ENCODE measurements around the gene PPM1E.
"Not testable (repeated sequence)": the region's sequence is repeated elsewhere in the genome, so short reads cannot be mapped to it uniquely, and the experiment has no call there.

The PPM1E gene

DNA sequence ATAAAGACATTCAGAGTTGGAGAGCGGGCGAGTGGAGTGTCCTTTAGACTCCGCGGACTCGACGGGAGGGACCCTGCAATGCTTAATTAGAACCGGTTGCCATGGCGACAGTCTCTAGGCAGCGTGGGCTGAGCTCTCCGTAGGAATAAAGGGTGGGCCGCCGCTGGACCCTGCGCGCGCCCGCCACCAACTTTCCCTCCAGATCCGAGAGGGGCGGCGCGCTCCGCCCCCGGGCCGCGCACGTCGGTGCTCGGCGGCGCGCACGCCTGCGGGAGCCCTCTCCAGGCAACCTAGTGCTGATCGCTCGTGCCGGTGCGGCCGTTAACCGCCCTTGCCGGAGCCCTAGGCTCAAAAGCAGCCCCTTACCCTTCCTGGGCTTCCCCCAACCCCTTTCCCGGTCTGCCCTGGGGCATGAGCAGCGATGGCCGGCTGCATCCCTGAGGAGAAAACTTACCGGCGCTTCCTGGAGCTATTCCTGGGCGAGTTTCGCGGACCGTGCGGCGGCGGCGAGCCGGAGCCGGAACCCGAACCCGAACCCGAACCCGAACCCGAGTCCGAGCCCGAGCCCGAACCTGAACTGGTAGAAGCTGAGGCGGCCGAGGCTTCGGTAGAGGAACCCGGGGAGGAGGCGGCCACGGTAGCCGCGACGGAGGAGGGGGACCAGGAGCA is at the start of gene PPM1E:
TSS of gene PPM1E (plus strand) at position 278 of the 669 bp plus-strand sequence.
- DNase-seq: peak; percentile 23 to 37

DNA sequence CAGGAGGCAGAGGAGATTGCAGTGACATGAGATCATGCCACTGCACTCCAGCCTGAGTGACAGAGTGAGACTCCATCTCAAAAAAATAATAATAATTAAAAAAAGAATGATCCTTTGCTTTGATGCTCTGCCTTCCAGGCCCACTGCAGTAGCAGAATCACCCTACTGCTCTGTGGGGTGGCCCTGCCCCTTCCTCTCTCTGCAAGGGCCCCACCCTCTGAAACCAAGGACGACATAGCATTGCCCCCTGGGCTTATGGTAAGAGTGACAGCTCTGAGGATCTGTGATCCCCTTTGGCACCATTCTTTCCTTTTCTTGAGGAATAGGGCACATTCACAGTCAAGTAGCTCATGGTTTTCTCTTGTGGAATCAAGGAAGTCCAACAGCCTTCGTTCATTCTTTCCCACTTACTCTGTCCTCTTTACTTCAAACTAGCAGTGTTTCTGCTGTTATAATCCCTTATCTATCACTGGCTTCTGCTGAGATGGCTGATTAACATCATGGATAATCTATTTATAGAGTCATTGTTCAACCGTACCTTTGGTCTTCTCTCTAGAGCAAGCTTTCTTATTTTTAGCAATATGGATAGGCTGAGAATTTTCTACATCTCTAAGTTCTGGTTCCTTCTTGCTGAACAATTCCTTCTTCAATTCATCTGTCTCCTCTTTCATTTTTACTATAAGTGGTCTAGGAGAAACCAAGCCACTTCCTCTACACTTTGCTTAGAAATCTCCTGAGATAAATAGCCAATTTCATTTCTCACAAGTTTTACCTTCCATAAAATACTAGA is 49.1 kb upstream of the PPM1E start:
- no peak for DNase-seq

DNA sequence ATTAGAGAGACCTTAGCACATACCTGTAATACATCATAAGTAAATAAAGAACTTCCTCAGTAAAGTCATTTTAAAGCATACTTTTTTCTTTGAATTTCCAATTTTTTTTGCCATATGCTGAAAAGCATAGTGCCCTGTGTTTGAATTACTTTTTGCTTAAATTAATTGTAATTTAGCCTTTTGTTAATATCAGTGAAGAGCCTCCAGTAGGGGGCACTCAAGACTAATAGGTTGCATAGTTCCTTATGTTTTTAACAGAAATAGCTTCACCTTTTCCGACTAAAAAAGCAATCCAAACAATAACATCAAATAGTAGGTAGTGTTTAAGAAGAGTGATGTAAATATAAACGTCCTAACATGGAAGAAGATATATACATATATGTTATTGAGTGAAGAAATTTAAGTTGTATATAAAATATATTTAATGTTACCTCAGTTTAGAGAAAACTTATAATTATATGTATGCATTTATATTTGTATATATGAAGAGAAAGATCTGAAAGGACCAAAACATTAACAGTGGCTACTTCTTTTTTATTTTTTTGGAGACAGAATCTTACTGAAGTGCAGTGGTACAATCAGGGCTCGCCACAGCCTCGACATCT is 44.6 kb upstream of the PPM1E start:
- DNase-seq: peak; percentile 53 to 63

DNA sequence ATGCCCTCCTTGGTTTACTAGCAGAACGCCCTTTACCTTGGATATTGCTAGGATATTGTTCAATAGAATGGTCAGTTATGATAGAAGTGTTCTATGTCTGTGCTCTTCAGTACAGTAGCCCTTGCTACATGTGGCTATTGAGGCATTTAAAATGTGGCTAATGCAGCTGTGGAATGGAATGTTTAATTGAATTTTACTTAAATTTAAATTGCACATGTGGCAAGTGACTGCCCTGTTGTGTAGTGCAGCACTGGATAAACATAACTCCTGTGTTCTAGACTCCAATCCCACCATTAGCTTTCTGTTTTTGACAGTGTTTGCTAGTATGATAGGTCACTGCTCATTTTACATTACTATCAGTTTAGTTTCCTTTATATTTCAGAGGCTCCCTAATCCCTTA is 33.4 kb upstream of the PPM1E start:
- DNase-seq: no peak

DNA sequence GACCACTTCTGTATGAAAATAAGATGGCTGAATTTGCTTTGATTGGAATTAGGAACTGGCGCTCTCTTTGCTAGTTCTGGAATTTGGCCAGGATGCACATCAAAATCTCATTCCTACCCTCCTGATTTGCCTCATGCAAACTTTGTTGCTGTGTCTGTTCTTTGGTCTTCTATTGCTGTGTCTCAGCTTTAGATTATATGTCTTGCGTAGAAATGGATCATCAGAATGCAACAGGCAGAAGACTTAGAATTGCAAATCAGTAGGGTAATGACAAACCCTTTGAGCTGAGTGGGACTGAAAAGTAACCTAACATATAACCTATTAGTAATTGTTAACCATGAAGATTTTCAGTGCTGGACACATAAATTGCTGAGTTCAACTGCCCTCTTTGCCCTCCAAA is 33.0 kb upstream of the PPM1E start:
- no peak for DNase-seq

DNA sequence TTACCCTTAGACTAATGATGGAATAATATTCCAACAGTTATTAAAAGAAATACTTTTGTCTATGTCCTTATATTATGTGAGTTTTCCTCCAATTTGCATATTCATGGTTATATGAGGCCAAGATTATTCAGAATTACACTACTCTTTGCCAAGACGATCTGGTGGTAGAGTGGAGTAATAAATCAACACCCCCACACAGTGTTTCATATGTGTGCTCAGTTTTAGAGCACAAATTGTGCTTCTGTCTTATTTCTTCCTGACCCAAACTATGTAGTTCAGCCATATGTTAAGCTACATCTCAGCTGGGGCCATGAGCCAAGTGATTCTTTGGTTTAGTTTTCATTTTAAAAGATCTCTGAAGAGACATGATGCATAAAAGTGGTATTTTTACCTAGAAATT is 26.9 kb upstream of the PPM1E start:
- no peak for DNase-seq

DNA sequence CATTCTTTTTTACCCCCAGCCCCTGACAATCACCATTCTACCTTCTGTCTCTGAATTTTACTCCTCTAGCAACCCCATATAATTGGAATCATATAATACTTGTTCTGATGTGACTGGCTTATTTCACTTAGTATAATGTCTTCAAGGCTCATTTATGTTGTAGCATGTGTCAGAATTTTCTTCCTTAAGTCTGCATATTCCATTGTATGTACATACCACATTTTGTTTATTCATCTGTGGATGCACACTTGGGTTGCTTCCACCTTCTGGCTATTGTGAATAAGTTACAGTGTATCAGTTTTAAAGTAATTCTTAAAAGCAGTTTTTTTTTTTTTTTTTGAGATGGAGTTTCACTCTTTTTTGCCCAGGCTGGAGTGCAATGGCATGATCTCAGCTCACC is 24.7 kb upstream of the PPM1E start:
- DNase-seq: no peak

DNA sequence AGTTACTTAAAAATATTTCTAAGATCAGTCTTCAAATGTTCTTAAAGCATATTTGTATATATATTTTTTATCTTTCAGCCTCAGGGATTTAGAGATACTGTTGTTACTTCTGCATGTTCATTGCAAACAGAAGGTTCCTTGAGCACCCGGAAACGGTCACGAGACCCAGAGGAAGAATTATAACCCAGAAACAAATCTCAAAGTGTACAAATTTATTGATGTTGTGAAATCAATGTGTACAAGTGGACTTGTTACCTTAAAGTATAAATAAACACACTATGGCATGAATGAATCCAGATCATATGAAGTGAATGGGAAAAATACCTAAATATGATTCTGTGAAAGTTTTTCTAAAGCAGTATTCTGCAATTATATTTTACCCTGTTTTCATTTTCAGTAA is 21.6 kb upstream of the PPM1E start:
- no peak for DNase-seq

DNA sequence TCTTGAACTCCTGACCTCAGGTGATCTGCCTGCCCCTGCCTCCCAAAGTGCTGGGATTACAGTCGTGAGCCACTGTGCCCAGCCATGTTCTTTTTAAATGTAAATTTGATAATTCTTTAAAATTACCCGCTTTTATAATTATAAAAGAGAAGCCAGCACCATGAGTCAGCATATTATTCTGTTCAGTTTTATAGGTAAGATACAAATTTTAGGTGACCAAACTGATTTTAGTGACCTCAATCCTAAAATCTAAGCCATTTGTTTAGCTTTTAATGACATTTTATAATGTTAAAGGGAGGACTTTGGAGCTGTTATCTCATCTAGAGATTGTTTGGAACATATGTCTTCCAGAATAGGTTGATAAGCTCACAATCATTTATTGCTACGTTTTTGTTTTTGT is 20.8 kb upstream of the PPM1E start:
- no peak for DNase-seq

DNA sequence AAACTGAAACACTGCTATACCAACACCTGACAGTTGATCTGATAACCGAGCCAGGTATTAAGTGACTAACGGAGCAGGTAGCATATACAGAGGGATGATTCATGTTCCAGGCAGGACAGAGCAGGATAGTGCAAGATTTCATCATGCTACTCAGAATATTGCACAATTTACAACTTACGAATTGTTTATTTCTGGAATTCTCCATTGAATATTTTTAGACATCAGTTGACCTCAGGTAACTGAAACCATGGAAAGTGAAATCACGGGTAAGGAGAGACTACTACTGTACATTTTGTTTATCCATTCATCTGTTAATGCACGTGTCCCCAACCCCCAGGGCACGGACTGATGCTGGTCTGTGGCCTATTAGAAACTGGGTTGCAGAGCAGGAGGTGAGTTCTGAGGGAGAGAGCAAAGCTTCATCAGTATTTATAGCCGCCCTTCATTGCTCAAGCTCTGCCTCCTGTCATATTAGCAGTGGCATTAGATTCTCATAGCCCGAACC is 14.5 kb upstream of the PPM1E start:
- DNase-seq: no peak

DNA sequence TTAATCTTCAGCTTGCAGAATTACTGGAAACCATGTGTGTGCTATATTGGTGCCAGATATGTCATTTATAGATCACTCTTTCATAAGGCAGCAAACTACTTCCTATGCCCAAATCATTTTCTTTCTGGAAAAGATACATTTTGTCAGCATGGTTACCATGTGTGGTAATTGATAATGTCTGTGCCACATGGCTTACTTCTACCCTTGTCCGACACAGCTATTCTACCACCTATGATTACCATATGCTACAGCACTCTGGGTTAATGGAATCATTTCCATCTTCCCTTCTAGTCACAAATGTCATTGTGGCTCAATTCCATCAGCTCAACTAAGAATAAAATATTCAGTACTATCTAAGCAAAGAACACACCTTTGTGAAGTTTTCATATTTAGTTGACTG is 8.0 kb upstream of the PPM1E start:
- no peak for DNase-seq

DNA sequence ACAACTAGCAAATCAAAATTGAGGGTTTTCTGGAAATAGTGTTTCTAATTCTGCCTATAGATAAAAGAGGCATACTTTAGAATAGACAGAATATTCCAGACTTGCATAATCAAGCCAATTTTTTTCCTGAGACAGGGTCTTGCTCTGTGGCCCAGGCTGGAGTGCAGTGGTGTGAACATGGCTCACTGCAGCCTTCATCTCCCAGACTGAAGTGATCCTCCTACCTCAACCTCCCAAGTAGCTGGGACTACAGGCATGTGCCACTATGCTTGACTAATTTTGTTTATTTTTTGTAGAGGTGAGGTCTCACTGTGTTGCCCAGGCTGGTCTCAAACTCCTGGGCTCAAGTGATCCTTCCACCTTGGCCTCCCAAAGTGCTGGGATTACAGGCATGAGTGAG is 6.0 kb upstream of the PPM1E start:
- DNase-seq: not testable (repeated sequence)

DNA sequence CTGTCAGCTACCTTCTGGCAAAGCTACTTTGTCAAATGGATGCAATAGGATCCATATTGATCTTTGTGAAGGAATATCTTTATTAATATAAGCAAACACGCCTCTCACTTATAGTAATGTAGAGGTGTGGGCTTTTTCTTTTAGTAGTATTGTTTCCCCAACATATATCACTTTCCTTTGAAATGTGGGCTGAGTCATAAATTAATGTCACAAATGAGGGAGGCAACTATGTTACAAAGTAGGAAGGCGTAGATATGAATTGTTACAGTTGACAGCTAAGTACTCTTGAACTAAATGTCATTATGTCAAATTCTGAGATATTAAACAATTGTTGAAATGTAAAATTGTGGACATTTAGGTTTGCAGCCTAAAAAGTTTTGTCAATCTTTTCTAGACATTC is 2.6 kb upstream of the PPM1E start:
- DNase-seq: no peak

DNA sequence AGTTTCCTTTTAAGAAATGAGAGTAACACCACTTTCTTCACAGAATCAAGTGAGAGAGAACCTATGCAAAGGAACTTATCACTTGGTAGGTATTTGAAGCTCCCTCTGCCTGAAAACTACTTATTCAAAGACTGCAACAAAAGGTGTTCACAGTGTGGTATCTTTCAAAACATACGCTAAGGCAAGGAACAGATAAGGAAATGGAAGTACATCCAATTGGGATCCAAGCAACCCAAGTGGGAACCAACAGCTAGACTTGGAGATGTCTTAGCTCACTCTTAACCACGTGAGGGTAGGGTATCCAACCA is 431 bp upstream of the PPM1E start:
- no peak for DNase-seq

DNA sequence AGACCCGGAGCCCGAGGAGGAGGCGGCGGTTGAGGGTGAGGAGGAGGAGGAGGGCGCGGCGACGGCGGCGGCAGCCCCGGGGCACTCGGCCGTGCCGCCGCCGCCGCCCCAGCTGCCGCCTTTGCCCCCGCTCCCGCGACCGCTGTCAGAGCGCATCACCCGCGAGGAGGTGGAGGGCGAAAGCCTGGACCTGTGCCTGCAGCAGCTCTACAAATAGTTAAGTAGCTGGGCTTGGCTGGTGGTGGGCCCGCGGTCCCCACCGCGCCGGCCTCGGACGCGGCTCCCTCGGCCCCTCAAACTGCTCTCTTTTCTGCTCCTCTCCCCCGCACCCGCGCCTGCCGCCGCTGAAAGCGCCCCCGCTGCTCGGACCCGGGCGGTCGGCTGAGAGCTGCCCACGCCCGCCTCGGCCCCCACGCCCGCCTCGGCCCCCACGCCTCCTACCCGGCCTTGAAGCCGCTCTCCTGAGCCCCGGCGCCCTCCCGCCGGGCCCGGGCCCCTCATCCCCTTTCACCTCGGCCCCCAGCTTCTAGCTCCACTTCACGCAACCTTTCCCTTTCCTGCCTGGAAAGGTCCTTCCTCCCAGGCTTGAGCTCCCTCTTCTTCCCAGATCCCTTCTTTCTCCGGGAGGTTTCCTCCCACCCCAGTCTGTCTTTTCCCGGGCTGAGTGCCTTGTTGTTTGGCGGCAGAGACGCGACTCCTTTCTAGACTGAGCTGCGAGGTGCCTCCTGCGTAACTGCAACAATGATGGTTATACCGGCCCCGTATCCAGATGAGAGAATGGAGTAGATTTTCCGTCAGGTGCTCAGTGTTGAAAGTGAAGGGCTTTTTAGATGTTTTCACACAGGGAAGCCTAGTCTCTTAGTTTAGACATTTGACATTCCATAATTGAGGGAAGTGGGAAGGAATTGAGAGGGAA is 850 bp downstream of the PPM1E start:
- peak in 1 of 2 donors; percentile 1 for DNase-seq

DNA sequence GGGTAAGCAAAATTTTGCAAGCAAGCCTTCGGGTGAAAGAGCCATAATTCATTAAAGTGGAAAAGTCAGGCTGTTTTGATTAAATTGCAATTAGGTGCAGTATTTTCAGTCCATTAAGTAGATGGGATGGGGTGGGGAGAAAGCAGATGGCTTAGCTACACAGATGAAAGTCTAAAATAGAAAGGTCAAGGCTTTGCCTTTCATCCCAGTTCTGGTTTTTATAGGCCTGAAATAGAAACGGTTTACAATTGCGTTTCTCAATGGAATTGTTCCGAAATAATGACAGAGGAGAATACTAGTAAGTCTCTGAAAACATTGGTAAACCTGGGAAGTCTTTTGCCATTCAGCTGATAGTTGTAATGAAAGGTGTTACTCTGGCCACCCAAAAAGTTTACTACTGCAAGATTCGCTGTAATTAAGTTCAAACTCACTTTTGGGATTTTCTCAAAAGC is 1.5 kb downstream of the PPM1E start:
- DNase-seq: no peak

DNA sequence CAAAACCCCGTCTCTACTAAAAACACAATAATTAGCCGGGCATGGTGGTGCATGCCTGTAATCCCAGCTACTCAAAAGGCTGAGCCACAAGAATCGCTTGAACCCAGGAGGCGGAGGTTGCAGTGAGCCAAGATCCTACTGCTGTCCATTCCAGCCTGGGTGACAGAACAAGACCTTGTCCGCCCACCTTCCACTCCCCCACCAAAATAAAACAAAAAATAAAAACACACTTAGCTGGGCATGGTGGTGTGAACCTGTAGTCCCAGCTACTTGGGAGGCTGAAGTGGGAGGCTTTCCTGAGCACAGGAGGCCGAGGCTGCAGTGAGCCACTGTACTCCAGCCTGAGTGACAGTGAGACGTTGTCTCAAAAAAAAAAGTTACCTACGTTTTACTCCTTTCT is 3.2 kb downstream of the PPM1E start:
- DNase-seq: no peak

DNA sequence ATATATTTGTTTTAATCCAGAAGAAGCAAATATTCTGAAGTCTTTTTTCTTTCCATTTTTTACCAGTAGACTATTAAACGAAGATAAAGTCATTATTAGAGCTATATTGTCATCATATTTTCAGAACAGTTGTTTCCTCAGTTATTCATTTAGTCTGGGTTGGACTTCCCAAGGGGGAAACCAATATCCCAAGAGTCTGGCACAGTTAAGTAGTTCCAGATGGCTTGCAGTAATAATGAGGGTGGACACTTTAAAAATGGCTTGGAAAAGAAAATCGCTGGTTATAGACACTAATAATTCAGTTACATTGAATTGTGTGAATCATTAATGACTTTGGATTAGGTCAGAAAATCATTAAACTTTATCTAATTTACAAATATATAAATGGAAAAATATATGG is 3.9 kb downstream of the PPM1E start:
- no peak for DNase-seq

DNA sequence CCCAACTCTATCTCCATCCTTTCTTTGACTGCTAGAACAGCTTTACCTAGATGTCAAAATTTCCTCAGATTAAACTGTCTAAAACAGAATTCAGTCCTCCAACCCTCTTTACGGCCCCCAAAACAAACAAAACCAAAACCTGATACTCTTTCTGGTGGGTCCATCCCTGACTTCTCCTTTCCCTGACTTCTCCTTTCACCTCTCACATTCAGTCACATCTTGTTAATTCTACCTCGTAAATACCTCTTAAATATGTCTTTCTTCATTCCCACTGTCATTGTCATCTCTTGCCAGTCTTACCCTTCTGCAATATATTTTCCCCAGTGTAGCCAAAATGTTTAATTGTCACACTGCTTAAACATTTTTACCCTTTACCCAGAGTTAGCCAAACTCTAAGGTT is 4.6 kb downstream of the PPM1E start:
- no peak for DNase-seq

DNA sequence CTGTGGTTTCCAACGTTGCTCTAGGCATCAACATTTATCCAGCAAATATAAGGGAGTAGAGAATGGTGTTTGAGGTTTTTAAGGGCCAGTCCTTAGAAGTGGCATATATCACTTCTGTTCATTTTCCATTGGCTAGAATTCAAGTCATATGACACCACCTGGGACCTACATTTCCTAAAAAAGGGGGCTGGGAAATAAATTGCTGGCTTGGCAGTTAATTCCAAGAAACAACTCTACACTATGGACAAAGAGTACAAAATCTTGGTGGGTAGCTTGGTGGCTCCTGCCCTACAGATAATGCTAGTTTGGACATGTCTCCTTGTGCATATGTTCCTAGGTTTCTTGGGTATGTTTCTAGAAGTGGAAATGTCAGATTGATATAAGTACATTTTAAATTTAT is 7.6 kb downstream of the PPM1E start:
- no peak for DNase-seq

DNA sequence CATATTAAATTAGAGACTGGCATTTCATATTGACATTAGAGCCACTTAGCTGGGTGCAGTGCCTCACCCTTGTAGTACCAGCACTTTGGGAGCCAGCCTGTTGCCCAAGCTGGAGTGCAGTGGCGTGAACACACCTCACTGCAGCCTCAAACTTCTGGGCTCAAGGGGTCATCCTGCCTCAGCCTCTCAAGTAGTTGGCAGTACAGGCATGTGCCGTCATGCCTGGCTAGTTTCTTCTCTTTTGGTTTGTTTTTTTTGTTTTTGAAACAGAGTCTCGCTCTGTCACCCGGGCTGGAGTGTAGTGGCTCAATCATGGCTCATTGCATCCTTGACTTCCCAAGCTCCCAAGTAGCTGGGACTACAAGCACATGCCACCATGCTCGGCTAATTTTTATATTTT is 8.7 kb downstream of the PPM1E start:
- DNase-seq: no peak

DNA sequence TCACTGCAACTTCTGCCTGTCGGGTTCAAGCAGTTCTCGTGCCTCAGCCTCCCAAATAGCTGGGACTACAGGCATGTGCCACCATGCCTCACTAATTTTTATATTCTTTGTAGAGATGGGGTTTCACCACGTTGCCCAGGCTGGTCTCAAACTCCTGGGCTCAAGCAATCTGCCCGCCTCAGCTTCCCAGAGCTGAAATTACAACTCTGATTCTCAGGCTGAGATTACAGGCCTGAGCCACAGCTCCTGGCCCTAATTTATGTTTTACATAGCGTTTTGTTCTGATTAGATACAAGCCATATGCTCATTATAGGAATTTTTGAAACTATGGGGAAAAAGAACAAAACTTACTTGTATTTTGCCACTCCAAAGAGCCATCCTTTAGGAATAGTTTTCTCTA is 22.8 kb downstream of the PPM1E start:
- DNase-seq: not testable (repeated sequence)

DNA sequence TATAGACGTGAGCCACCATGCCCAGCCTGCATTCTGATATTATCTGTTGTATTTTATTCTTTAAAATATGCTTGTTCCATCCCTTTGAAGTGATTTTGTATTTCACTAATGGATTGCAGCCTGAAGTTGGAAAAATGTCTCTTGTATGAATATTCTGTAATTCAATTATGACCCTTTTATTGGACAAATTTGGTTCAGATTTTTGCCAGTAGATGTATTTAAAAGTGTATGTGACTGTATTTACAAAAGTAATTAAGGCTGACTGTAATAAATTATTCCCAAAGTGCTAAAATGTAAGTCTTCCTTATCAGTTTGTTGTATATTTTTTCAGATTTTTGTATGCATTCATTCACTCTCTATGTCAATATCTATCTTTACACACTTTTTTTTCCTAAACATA is 23.8 kb downstream of the PPM1E start:
- no peak for DNase-seq
